Measurements from ENCODE around the gene KRTAP5-3.
"Not testable (repeated sequence)": the region's sequence is repeated elsewhere in the genome, so short reads cannot be mapped to it uniquely, and the experiment has no call there.

Gene KRTAP5-3

DNA sequence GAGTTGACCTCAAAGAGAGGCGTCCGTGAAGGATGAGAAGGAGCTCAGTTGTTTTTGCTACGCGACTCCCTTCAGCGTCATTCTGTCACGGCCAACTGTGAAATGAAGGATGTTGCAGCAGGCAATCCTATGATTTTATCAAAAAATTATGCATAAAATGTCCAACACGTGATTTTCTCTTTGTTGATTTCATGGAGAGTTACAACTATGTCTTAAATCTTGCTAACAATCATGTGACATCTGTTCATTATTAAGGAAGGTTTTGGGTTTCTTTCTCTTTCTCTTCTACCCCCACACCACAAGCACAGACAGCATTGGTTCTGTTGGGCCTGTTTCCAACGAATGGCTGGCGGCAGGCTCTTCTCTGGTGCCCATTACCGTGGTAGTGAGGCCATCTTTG, 10.0 kb upstream of the KRTAP5-3 start:
- DNase-seq (ENCODE audit: low read depth), result no peak

- DNase-seq (ENCODE audit: low read depth), result not testable (repeated sequence)
Observed at GRCh38 chr11:1607901-1608300, 362 bp downstream of the KRTAP5-3 start.

- not testable (repeated sequence) for DNase-seq (ENCODE audit: low read depth)
Observed at GRCh38 chr11:1607156-1607845, 962 bp downstream of the KRTAP5-3 start.

- DNase-seq (ENCODE audit: low read depth), result not testable (repeated sequence)
Observed at GRCh38 chr11:1605923-1606322, 2.3 kb downstream of the KRTAP5-3 start.

DNA sequence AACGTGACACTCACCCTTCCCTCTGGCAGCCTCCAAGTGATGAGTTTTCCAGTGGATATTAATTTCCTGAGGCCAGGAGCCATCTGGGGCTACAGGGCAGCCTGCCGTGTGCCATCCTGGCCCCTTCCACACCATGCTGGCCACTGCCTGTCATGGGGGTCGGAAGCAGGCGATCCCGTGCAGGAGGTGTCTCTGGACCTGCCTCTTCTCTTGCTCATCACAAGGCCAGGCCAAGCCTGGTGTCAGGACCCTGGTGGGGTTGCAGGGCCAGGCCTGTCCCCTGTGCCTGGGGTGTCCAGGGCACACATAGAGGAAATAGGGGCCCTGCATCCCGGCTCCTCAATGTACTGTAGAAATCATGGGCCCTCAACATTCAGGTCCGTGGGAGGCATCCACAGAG, 3.6 kb downstream of the KRTAP5-3 start:
- no peak for DNase-seq (ENCODE audit: low read depth)

GRCh38 chr11:1604181-1604580, 4.1 kb downstream of the KRTAP5-3 start:
- no peak for DNase-seq (ENCODE audit: low read depth)

GRCh38 chr11:1603629-1604028, 4.6 kb downstream of the KRTAP5-3 start:
- no peak for DNase-seq (ENCODE audit: low read depth)

- not testable (repeated sequence) for DNase-seq (ENCODE audit: low read depth)
Observed at GRCh38 chr11:1601663-1602062, 6.6 kb downstream of the KRTAP5-3 start.

- no peak for DNase-seq (ENCODE audit: low read depth)
Observed at GRCh38 chr11:1600626-1601025, 7.6 kb downstream of the KRTAP5-3 start.

- no peak for DNase-seq (ENCODE audit: low read depth)
Observed at GRCh38 chr11:1598816-1599215, 9.4 kb downstream of the KRTAP5-3 start.

DNA sequence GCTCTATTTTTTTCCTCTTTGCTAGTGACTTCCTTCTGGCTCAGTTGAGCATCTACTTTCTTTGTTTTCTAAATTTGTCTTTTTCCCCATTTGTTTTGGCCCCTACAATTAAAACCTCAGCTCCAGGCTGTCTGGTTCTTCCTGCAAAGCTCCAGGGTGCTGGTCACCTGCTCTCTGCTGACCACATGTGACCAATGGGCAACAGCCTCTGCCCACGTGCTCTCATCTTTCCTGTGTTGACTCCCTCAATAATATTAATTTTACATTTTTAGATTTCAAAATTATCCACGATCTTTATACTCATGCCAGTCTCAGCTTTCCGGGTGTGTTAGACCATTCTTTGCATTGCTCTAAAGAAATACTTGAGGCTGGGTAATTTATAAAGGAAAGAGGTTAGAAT, 9.9 kb downstream of the KRTAP5-3 start:
- DNase-seq (ENCODE audit: low read depth), result not testable (repeated sequence)

DNA sequence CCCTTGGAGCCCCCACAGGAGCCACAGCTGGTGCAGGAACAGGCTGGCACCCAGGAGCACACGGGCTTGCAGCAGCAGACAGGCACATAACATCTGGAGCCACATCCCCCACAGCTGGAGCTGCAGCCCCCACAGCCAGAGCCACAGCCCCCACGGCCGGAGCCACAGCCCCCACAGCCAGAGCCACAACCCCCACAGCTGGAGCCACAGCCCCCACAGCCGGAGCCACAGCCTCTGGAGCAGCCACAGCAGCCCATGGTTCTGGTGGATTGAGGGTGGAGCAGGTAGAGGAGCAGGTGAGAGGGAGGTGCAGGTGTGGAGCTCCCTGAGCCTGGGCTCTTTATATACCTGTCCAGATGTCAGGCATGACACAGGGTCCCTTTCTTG, 10.3 kb downstream of the KRTAP5-3 start, which contains the start of gene KRTAP5-2:
Gene KRTAP5-2, minus strand, starts transcription at position 301 of the 387 bp plus-strand sequence. Its CDS starts 44 bp downstream, at position 257.
- no peak for DNase-seq (ENCODE audit: low read depth)

GRCh38 chr11:1597331-1597993, 10.8 kb downstream of the KRTAP5-3 start:
- DNase-seq (ENCODE audit: low read depth), result no peak

DNA sequence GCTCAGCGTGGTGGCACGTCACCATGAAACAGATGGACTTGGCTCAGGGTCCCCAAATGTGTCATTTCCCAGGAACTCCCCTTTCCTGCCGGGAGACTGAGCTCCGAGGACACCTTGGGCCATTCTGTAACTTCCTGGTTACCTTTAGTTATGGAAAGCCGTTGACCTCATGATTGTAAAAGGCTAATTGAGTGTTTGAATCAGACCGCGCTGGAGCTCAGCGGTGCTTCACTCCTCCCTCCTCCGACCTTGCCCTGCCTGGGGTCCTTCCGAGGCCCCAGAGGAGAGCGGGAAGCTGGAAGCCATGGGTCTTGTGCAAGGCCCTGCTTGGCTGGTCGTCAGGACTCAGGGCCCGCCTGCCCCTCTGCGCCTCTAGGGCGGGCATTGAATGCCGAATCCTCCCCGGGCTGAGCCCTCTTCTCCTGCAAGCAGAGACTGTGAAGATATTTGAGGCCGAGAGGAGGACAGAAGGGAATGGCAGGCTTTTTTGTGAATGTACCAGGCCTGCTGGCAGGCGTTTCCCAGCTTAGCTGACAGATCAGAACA, 11.6 kb downstream of the KRTAP5-3 start:
- not testable (repeated sequence) for DNase-seq (ENCODE audit: low read depth)

- not testable (repeated sequence) for DNase-seq (ENCODE audit: low read depth)
Observed at GRCh38 chr11:1595994-1596575, 12.2 kb downstream of the KRTAP5-3 start.

GRCh38 chr11:1592628-1593027, 15.6 kb downstream of the KRTAP5-3 start:
- DNase-seq (ENCODE audit: low read depth), result no peak

GRCh38 chr11:1589996-1590395, 18.3 kb downstream of the KRTAP5-3 start:
- no peak for DNase-seq (ENCODE audit: low read depth)

GRCh38 chr11:1589191-1589963, 18.9 kb downstream of the KRTAP5-3 start:
- not testable (repeated sequence) for DNase-seq (ENCODE audit: low read depth)

DNA sequence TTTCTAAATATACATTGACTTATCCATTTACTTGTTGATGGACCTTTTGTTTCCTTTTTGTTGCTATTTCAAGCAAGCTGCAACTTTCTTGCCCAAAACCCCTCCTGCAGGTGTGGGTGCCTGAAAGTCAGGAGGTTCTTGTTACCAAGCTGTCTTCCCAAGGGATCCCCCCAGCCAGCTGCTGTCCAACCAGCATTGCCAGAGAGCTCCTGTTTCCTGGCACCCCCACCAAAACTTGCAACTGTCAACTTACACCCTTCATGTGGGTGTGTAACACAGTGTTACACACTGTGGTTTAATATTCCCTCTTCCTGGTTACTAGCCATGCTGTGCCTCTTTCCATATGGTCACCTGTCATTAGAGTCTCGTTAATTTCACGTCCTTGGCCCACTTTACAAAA, 21.6 kb downstream of the KRTAP5-3 start:
- DNase-seq (ENCODE audit: low read depth), result no peak

- DNase-seq (ENCODE audit: low read depth), result not testable (repeated sequence)
Observed at GRCh38 chr11:1584661-1585370, 23.4 kb downstream of the KRTAP5-3 start, which contains the start of gene KRTAP5-1. KRTAP5-1 (minus strand) TSS chr11:1585283; CDS start chr11:1585249, 34 bp downstream.

DNA sequence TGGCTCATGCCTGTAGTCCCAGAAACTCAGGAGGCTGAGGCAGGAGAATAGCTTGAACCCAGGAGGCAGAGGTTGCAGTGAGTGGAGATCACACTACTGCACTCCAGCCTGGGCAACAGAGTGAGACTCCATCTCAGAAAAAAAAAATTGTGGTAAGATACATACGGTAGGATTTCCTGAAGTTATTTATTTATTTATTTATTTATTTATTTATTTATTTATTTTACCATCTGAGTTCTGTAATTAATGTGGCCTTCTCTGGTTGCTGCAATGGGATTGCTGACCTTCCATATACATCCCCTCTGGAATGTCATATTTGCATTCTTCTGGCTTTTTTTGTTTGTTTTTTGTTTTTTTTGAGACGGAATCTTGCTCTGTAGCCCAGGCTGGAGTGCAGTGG, 25.4 kb downstream of the KRTAP5-3 start:
- DNase-seq (ENCODE audit: low read depth), result not testable (repeated sequence)
